GM19395 (cell line): ENCODE data around the gene PAPPA.

Experiments used
- ATAC-seq: cut with Tn5 transposase; IDR thresholded peaks from one replicate; pipeline ENCODE4 v1.9.1; 2021; ENCODE audit warnings: mild to moderate bottlenecking, moderate library complexity; ENCODE audit not compliant: unreplicated experiment

PAPPA gene

DNA sequence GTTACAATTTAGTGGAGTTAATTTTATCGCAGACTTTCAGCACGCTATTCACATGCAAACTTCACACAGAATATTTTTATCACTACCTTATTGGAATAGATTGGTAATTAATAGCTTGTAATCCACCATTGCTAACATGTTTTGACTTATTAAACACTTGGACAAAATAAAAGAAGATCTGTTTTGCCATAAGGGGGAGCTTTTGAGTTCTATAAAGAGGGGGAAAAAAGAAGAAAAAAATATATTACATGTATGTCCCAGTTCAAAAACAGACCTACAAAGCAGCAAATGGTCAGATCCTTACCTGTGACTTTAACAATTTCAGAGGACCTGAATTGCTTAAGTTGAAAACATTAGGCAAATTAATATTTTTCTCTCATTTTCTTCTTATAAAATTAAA lies 1.2 kb upstream of the PAPPA start:
- ATAC-seq, result no peak

DNA sequence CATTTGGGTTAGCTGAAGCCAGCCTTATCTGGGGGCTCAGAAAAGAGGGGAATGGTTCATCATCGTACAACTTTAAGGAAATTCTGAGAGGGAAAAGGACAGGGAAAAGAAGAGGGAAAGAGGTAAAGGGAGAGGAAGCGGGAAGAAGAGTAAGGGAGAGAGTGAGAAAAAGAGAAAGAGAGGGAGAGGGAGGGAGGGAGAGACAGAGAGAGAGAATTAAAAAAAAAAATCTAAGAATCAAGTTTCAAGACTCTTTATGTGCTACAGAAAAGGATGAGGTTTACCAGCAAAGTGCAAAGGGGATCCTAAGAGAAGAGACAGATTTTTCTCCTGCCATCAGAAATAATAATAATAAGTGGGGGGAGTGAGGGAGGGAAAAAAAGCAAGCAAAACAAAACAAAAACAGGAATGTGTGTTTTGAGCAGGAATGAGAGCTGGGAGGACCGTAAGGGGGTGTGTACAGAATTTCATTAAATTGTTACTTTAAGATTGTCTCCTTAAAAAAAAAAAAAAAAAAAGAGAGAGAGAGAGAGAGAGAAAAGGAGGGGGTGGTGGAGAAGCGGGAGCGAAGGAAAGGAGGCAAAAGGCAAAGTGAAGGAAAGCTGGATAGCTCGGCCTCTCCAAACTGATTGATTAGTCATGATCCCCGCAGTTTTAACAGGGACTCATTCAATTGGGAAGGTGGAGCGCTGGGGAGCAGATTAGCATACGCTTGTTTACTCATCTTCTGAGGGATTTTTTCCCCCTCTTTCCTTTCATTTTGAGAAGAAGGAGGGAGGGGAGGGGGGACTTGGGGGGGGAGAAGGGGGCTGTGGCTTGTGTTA lies 438 bp upstream of the PAPPA start:
- ATAC-seq, result no peak

DNA sequence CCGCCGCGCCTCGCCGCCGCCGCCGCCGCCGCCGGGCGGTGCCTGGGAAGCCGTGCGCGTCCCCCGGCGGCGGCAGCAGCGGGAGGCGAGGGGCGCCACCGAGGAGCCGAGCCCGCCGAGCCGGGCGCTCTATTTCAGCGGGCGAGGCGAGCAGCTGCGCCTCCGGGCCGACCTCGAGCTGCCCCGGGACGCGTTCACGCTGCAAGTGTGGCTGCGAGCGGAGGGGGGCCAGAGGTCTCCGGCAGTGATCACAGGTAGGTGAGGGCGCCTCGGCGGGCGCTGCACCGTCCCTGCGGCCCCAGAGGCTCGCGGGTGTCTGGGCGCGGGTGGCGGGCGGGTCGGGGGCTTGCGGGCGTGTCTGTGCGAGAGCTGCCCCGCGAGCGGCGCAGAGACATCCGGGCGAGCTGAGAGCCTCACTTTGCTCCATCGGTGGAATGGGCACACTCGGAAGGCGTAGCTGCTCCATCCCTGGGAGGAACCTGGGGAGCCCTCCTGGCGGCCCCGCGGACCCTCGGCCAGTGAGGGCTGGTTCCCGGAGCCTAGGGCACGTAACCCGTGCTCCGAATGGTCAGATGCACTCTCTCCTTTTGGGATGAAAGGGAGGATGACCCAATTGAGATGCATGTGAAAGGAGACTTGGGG lies 864 bp downstream of the PAPPA start:
- no peak for ATAC-seq

DNA sequence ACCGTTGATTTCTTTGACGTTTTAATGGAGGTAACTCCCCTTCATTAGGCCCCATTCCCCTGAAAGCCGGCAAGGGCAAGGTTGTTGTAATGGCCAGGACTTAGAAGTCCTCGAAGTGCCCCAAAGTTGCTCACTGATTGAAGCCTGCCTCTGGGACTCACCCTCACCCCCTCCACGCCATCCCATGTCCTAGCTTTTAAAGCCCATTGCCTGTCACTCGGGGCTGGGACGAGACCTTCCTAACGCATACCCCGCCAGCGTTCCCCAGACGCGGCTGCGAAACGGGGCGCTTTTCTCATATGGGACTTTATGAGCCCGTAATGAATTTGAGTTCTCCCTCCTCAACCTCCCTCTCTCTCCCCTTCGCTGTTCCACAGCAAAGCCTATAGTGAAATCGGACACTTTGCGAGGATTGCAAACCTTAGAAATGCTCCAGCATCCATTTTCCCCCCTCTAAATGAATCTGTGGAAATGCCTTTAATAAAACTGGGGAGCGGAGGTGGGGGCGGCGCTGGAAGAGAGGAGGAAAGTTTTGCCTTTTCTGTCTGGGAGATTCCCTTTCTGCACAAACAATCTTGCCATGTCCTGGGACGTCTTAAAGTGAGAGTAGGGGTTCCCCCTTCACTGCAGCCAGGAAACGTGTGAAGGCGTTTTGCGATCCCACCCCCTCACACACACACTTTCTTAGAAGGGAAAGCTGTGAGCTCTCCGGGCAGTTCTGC lies 1.5 kb downstream of the PAPPA start:
- ATAC-seq, result no peak

DNA sequence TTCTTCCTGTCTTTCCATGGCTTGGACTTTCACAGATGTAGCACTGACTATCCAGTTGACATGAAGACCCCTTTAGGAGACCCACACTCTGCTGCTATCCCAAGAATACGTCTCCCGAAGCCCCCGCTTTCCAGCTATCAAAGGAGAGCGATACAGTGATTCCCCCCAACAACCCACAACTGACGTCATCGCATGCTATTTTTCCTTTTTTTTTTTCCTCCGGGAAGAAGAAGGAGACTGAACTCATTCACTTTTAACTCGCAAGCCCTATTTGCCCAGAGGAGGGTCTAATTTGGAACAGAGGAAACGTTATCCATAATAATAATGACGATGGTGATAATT lies 2.1 kb downstream of the PAPPA start:
- no peak for ATAC-seq

DNA sequence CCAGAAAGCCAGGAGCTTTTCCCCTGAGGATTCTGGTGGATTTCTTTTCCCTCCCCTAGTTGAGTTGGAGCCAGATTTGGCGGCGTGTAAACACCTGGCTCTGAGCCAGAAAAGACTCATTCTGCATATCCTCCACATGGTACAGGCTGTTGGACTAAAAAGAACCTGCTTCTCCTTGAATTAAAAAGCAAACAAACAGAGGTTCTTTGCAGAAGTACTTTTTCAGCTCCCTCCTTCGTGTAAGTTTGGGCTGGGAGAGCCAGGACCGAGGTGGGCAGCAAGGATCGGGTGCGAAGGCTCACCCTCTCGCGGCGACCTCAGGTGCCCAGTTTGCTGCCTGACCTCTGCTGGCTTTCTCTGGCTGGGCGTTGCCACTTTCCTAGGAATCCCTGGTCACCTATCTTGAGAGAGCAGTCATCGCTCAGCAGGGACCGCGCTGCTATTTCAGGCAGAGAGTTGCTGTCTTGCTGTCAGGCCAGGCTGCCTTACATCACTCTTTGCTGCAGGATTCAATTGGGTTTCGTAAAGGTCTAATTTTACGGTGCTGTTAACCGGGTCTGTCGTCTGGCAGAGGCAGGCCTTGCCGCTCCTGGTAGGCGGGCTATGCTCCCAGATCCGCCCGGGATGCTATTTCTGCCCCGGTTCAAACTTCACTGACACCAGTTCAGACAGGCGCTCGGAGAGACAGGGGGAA lies 3.2 kb downstream of the PAPPA start:
- ATAC-seq, result no peak

DNA sequence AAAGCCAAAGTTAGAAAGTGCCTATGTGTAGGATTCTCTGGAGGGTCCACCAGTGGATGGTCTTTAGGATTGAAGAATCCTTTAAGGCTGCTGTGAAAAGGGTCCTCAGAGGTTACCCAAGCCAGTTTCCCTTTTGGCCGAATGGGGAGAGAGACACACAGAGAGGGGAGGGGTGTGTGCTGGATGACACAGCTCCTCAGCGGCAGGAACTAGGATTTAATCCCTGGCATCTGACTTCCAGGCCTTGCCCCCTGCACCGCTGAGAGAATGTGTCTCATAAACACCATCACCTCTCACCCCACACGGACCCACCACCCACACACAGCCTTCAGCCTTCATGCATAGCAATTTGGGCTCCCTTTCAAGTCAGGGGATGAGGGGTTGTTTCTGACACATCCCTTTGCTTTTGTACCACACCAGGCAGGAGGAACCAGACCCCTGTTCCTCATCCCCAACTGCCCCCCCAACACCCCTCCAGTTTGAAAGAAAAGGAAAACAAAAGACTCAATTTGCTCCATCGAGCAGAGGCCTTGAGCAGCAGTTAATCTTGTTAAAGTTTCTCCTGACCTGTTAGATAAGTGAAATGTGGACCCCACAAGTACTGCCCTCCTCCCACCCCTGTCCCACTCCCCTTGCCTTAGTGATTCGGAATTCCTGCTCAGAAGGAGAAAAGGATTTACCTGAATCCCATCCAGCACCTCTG lies 4.0 kb downstream of the PAPPA start:
- no peak for ATAC-seq

DNA sequence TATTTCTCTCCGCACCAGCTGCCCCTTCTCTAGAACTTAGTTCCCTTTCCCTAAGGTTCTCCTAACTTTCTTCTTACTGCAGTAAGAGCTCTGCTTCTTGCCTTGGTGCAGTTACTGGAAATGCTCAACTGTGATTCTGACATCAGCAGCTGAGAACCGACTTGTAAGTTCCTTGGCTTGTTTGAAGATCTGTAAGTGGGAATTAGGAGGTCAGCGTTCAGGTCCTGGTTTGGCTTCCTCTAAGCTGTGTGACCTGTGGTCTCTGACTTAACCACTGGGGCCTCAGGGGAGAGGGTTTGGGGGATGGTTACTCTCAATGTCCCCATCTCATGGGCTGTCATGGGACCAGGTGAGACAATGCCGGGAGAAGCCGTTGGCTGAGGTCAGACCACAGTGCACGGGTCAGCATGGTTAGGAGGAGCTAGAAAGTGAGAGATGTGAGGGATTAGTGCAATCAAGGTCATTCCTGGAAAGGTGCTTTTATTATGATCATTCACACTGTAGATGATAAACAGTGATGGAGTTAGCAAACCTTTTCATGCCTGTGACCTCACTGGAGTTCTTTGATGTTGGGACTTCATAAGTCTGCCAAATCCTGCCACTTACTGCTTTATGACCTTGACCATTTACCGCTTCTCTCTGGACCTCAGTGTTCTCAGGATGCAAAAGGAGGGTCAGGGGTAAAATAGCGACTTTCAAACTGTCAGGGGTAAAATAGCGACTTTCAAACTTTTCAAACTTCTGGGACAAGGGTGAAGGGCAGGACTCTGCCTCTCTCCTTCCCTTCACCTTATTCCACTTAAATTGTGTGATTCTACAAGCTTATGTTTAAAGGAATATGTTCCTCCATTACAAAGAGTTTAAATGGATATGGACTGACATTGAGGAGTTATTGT lies 7.3 kb downstream of the PAPPA start:
- no peak for ATAC-seq

DNA sequence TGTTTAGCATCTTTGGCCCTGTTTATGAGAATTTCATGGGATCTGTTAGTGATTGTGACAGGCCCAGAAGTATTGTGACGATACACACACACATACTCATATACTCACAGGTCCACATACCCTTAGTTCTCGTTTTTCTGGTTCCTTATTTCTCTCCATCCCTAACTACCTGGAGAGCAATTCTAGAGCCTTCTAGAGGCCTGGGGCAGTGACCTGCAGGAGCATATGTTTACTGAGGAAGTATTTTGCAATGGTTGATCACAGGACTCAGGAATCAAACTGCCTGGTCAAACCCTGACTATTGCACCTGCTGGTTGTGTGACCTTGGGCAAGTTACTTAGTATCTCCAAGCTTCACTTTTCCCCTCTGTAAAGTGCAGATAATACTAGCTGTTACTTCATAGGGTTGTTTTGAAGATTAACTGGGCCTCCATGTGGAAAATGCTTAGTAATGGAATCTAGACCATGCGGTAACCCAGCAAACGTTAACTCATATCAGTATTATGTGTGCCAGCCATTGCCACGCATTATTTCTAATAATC lies 8.7 kb downstream of the PAPPA start:
- ATAC-seq, result no peak

DNA sequence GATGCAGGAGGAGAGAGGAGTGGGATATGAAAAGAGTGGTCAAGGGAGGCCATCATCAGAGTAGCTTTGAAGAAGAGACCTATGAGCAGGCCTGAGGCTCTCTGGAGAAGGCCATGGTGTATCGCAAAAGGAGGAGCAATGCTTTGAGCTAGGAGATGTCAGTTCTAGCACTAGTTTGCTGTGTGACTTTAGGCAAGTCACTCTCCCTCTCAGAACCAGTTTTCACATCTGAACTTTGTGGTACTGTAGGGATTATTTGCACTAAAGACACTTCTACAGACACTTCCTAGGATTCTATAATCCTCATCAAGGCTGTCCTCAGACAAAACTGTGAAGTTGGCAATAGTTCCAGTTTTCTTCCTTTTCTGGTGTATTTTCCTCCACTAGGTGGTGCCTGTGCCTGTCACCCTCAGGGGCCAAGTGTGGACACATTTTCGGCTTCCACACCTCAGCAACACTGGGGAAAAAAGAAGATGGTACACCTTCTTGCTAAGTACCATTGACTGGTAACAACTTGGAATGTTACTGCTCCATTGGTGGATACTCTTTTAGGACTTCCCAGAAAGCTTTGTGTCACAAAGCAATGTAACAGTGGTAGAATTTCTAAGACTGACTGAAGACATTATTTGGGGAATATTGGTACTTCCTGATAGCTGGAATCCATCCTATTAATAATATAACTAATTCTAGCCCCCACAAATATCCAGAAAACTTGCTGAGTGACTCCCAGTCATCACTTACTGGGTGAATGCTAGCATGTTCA lies 9.9 kb downstream of the PAPPA start:
- no peak for ATAC-seq

DNA sequence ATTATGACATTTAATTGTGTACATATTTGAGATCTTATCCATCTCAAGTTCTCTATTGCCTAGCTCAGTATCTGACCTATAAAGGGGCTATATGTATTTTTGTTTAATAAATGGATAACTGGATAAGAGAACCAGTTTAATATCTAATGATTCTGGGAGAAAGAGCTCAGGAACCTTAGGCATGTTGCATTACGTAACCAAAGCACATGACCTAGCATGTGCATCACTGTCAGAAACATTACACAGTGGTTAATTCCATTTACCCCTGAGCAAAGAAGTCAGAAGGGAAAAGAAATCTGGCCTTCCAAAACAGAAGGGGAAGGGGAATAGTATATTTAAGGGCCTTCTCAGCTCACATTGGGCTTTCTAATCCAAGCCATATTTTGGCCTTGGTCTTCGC lies 12.3 kb downstream of the PAPPA start:
- no peak for ATAC-seq

DNA sequence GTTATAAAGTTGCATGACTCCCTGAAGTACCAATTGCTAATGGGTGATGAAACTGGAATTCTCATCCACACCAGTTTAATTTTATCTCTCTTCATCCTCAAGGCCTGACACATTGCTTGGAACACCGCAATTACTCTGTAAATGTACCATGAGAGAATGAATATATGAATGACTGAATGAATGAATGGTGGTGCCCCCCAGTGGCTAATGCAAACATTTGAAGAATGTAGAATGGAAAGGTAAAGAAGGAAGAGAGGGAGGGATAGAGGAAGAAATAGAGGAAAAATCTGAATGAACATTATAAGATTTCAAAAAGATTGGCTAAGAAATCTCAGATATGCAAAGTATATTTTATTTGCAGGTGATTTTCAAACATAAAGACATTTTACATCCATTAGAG lies 13.1 kb downstream of the PAPPA start:
- ATAC-seq, result no peak

DNA sequence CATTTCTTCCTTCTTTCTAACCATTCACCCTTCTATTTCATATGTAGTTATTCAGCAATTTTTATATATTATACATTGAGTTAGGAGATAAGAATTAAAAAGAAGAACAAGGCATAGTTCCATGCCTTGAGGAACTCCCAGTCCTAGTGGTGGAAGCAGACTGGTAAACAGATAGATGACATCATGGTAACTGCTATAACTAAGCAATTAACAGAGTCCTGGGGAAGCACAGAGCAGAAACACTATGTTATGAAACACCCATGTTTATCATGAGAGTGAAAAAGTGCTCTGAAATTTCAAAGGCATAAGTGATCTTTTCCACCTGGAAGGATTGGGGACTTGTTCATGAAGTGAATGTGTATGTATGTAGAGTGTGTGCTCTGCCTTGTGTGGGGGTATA lies 14.6 kb downstream of the PAPPA start:
- ATAC-seq, result no peak

DNA sequence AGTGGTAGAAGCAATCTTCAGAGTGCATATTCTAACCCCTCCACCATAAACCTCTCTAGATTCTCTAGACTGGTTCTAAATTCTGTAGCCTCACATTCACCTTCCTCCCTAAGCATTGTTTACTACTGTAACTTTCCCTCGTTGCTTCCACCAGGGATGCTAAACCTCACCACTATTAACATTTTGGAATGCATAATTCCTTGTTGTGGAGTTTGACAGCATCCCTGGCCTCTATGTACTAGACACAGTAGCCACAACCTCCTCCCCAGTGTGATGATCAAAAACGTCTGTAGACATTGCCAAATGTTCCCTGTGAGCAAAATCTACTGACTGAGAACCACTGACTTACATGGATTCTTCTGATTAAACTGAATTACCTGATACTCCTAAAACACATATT lies 18.6 kb downstream of the PAPPA start:
- no peak for ATAC-seq

DNA sequence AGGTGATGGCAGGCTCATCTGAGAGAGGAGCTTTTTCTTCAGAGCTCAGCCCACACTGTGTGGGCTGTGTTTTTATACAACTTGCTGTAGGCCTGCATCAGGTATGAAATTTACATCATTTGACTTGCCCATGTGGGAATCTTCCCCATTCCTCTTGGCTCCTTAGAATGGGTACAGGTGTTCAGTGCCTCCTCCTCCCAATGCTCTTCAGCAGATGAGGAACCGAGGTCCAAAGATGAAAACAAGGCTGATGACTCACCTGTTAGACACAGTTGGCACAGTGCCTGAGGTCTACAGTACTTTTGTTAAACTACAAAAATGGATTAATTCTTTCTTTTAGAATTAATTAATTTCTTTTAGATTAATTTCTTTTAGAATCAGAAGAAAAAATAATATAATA lies 20.8 kb downstream of the PAPPA start:
- ATAC-seq, result no peak

DNA sequence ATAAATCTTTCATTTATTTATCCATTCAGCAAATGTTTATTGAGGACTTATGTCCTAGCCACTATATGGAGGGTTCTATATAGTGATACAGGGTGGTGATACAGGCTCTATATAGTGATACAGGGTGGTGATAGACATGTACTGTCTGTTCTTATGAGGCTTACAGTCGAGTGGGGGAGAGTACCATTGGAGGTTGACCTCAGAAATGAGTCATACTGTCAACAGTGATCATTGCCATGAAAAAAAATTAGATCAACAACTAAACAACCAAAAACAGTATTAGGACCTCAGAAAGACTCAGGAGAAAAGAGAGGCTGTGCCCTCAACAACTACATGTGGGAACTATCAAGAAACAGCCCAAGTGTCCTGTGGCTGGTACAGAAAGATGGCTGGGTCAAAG lies 22.0 kb downstream of the PAPPA start:
- ATAC-seq, result no peak

DNA sequence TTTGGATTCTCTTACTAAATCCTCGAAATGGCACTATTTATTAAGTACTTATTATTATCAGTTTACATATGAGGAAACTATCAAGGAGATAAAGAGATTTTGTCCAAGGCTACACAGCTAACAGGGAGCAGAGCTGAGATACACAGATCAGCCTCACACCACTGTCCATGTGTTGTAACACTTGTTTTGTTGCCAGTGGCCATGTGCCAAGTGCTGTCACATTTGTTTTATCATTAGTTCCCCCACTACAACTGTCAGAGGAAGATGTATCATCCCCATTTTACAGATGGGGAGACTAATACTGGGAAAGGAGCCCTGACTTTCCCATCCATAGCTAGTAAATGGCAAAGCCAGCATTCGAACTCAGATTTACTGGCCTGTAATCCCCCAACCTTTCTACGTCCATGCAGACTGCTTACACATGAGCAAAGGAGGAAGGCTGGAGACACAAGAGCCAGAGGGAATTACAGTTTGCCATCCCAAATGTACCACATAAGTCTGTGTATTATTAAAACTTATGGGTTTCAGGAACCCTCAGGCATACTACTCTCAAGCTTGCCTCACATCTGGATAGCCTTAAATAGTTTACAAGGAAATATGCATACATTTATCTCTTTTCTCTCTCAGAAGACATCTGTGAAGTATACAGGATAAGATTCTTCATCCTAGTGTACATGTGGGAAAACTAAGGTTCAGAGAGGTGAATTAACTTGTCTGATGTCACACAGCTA lies 25.1 kb downstream of the PAPPA start:
- no peak for ATAC-seq

DNA sequence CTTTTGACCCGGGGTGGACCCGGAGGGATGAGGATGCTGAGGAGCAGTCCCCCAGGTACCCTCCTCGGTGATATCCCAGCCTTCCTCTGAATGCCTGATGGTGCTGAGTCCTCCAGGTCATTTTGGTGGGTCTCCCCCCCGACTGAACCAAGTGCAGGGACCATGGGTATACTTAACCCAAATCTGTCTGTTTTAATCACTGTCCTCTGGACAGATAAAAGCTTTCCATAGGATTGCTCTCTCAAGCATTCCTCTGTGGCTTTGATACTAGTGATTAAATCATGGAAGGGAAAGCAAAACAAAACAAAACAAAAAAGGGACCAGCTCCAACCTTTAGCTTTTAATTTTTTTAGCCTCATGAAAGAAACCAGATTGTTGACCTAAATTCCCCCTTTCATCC lies 26.0 kb downstream of the PAPPA start:
- no peak for ATAC-seq
